HG03066 (cell line): ENCODE measurements around the gene TTC28.

Experiments used
- ATAC-seq: cut with Tn5 transposase; IDR thresholded peaks from one replicate; pipeline ENCODE4 v1.9.1; 2021; ENCODE audit warnings: low read depth; ENCODE audit not compliant: unreplicated experiment

The TTC28 gene

DNA sequence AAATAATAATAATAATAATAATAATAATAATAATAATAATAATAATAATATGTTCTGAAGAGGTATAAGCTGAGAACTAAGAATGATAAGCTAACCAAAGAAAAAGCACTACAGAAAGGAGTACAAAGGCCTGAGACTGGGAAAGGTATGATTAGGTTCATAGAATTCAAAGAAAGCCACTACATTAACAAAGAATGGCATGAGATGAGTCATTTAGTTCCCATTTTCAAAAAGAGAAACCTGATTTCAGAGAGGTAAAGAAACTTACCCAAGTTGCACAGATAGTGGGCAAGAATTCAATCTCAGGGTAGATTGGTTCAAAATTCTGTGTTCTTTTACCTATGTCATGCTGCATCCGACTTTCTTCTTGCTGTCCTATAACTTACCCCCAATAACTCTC lies 350.9 kb downstream of the TTC28 start:
- no peak for ATAC-seq

DNA sequence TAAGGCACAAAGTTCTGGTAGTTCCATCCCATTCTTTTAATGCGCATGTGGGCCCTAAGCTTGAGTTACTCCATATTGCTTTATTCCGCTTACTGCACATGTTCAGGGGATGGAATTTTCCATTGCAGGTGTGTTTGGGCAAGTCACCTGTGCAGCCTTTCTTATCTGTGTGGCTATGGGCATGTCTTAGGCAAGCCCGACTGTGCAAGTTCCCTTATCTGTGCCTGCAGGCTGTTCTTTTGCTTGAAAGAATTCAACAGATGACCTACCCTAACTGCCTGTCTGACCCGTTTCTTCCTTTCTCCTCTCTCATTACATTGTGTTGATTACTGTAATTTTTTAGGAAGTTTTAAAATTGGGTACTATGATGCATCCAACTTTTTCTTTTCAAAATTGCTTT lies 363.6 kb downstream of the TTC28 start:
- ATAC-seq = no peak

DNA sequence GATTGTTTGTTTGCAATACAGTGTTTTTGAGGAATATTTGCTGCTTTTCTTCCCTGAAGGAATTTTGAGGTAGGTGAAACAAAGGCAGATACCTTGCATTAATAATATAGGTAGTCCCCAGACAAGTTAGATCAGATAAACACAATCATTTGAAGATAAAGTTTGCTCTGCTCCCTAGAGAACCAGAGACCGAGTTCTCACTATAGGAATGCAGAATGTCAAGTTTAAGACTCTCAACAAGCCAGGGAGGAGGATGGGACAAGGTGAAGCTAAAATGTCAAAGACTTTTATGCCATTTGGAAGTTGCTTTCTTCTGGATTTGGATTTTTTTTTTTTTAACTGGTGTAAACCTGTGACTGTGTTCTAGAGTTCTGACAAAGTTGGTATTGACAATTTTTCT lies 364.7 kb downstream of the TTC28 start:
- ATAC-seq = no peak

DNA sequence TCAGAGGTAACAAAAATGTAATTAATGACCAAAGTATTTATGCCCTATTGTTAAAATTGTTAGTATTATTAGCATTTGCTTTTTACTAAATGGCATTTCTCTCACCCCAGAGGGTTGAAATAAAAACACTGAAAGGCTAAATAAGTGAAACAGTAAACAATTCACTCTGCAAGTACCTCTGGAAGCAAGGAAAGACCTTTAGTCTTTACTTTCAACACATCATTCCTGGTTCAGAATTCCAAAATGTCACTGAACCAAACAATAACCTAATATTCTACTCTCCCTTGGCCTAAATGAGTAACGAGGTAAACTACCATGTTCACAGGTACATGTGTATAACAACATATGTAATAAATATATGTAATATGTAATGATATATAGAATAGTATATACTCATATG lies 369.3 kb downstream of the TTC28 start:
- ATAC-seq = no peak

DNA sequence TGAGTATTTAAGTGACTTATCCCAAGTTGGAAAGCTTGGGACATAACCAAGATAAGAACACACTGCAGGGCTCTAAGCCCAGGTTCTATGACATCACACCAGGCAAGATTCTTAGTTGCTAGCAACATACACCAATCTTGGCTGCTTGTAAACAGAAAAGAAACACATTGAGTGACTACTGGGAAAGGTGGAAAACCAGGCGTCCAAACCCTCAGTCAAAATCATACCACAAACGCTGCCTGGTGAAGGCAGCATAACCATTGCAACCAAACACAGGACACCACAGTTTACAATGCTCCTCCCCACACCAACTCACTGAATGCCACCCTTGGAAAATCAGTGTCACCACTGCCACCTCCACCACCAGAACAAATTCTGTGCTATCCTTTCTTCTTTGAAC lies 379.9 kb downstream of the TTC28 start:
- ATAC-seq = no peak

DNA sequence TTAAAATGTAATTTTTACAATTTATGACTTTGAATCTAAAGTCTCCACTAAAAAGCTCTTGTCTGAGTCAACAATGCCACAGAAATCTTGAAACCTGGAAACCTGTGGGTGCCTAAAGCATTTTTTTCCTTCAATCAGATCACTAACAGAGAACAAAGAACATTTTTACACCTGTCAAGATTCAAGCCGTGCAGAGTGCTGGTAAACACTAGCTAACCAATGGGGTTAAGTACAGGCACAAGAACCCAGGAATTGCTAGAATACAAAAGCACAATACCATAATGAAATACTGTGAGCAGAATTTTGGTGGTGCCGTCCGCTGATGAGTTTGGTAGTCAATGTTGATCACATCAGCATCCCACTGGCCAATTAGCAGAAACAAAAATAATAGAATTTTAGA lies 380.3 kb downstream of the TTC28 start:
- ATAC-seq = no peak

DNA sequence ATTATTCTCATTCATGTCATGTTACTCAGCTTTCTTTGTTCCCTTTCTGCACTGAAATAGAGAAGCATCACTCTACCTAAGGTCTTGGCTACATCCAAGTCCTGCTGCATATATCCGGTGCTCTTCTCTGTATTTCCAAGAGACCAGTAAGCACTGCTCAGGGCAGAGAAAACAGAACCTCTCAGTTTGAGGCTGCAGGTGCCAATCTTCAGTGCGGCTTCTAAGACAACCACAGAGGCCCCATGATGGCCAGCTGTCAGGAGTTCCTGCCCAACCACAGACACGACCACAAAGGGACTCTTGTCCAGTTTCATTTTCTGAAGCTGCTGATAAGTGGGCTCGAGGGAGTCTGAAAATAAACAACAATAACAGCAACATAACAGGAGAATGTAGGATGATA lies 382.1 kb downstream of the TTC28 start:
- peak; percentile 58 for ATAC-seq

DNA sequence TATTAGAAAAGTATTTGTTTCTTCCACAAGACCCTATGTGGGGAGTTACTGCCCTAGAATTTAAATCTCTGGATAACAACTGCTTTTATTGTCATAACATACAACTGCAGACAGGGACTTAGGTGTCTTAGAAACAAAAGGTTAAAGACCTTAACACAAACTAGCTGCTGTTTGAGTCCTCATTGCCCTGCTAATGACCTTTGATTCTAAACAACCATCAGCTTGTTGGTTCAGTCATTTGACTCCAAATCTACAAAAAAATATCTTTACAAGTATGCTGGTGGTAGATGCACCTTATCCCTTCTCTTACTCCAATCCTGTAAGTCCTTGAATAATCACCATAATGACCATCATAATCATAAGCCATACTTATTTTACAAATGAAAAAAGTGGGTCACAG lies 383.2 kb downstream of the TTC28 start:
- ATAC-seq = no peak

DNA sequence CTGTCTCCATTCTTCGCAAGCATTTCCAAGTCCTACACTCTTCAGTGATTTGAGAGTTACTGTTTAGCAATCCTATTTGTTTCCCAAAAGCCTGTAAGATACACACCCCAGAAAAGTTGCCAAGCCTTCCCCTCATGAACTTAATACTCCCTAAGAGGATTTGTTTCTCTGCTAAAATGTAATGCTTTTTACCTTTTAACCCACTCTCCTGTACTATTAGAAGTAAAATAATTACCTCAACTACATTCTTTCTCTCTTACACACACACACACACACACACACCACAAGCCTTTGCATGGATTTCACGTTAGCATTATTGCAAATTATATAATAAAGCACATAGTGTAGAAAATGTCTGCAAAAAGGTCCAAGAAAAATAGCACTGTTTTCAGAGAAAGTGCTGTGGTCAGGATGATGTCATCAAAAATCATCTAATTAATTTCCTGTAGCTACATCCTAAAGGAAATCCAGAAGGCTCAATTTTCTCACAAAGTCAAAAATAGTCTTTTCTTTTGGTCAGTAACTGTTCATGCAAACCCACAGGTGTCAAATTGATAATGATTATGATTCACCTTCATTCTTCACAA lies 396.5 kb downstream of the TTC28 start:
- no peak for ATAC-seq

DNA sequence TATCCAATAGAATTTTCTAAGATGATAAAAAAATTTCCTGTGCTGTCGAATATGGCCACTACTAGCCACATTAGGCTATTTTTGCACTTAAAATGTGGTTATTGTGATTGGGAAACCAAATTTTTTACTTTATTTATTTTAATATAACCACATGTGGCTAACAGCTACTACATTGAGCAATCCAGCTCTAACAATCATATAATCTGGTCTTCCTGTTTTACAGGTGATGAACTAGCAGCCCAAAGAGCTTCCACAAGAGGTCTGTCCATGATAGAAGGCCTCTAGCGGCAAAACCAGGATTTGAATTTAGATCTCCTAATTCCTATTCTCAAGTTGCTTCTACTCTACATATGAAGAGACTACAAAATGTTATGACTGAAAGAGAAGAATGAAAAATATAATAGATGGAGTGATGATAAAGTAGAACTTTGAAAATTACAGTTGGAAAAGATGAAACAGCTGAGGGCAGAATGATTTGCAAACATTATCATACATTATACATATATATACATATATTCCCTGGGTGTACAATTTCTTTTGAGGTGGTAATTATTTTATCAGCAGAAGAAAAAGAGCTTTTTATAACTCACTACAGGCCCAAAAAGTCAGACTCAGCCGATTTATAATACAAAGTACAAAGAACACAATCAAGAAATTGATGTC lies 397.1 kb downstream of the TTC28 start:
- ATAC-seq = no peak

DNA sequence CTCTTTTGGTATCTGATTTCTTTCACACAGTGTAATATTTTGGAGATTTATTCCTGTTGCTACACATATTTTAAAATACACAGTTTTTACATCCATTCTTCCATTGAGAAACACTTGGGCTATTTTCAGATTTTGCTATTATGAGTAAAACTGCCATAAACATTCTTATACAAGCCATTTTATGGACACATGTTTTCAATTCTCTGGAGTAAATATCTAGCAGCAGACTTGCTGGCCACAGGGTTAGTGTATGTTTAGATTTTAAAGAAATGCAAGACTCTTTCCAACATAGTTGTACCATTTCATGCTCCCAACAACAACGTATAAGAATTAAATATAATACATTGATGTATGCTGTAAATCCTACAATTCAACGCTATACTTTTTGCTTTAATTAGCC lies 399.8 kb downstream of the TTC28 start:
- ATAC-seq = no peak

DNA sequence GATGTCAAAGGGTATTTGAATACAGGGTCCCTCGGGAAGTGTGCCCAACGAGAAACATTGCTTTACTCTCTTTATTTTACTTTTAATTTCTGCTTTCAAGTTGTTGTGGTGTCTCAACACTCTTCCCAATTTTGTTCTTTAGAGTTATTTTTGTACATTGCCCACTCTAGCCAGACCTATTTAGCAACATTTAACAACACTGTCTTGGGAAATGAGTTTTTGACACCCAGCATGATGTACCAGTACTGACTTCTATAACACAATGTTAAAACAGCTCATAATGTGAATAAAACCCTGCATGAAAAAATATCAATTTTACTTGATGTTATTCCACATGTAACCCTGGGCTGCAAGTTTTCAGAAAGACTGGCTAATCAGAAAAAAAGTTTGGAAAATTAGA lies 410.4 kb downstream of the TTC28 start:
- no peak for ATAC-seq

DNA sequence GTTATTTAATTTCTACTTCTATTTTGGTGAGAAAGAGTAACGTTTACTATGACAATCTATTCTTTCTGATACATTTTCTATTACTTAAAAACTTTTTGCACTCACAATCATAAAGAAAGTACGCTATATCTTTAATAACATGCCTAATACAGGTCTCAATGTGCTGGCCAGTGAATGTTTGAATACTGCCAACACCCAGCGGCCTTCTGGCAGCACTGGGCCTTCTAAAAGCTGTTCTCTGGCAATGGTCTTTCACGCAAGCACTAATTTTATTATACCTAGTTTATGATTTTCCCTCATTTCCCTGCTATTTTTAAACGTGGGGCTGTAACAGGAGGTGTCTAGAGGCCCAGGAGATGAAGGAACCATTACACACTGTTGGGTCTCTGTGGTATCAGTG lies 410.8 kb downstream of the TTC28 start:
- no peak for ATAC-seq

DNA sequence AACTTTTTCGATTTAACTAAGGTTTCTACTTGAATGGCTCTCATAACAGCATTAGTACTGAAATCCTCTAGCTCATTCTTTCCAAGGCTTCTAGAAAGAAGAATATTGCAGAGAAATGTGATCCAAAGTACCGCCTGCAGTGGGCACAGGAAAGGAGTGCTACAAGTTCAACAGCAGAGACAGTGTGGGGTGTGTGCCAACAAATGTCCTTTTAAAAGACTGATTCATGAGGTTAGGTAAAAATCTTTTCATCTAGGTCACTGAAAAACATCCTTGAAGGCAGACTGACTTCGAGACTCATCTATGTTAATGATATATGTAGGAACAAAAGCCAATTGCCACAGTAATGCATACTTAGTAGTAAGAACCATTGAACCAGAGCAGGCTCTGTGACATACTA lies 411.5 kb downstream of the TTC28 start:
- ATAC-seq = no peak

DNA sequence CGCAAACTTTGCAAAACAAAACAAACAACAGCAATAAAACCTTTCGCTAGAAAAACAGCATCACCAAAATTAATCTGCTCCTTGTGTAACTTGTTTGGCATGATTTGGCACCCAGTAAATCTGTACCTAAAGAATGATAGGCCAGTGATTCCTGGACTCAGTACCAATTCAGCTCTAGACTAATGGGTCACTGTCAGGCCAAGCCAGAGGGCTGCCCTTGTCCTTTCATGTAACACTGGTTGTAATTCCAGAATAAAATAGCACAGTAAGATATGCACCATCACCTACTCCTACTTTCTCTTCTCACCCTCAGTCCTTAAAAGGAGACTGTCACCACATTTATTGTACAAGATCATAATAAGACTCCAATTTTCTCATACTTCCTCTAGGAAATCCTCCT lies 419.0 kb downstream of the TTC28 start:
- ATAC-seq = no peak

DNA sequence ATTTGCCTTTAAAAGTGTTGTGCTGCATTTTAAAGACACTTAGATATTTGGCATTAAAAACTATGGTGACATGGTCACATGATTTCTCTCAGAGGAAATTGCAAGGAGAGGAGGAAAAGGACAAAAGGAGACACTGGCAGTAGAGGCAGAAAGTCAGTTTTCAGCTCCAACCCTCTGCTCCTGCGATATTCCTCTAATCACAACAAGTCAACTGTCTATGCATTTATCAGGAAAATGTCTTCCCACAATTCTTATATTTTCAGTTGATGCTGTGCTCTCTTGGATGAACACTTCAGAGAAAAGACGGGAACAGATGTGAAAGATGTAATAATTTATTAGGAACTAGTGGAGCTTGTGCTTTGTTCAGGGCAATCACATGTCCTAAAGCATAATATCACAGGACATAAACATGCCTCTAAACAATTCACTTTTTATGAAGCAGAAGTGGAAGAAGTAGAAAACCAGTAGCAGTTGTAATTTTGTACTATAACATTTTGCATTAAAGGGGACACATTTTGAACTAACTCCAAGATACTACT lies 419.8 kb downstream of the TTC28 start:
- no peak for ATAC-seq

DNA sequence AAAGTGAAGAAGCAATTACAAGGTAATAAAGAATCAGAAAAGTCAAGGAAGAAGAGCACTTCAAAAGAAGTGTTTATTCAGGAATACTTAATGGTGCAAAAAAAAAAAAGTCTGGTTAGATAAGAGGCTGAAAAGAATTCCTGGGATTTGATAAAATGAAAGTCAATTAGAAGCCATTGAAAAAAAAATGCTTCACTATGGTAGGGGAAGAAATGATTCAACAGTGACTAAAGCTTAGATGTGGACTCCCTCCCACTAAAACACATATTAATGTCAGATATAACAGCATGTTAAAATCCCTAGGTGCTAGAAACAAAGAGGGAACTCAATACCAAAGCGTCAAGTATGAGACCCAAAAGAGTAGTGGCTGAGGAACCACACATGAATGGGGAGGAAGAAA lies 425.2 kb downstream of the TTC28 start:
- no peak for ATAC-seq

DNA sequence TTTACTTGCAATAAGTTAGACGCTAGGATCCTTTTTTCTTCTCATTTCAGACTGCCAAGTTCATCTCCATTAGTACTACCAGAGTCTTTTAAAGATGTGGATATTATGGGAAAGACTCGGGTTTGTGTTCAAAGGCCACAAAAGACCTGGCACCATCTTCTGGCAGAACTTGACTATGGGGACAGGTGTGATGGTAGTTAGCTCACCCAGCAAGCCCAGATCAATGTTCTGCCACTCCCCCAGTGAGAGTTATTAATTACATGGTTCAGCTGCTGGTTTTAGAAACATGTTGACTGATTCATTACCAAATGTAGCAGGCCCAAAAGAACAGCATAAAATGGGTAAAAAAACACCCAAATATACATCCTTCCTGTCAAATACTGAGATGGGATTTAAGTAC lies 427.1 kb downstream of the TTC28 start:
- no peak for ATAC-seq

DNA sequence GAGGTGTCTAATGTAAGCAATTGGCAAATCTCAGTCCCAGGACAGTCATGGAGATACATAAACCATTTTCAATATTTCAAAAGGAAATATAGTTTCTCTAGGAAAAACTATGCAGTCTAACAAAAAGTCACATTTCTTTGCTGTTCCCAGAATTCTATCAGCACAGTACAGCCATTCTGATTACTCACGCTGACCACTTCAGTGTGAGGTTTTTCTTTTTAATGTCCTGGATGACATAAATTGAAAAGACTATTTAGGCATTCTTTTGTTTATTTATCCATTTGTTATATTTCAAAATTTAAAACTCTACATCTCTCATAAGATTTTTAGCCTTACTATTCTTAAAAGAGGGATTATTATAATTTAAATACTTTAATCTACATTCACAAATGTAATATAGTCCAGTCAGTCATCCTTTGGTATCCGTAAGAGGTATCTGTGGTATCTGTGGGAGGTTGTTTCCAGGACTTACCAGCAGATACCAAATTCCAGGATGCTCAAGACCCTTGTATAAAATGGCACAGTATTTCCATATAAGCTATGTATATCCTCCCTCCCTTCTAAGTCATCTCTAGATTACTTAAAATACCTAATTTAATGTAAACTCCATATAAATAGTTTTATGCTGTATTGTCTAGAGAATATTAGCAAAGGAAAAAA lies 429.5 kb downstream of the TTC28 start:
- no peak for ATAC-seq

DNA sequence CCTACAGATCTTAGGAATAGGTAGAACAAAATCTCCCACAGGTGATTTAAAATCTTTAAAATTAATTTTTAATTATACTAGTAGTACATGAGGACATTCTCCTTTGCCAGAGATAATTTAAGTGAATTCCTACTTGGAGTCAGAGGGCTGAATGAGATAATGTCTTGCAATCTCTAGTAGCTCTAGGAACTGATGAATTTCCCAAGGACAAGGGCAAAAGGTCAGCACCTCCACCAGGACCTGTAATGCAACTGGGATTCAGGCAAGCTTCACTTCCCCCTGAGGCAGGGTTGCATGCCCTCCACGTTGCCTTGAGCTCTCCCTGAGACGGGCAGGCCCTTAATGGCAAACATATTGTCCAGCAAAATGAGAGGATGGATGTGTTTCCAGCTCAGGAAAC lies 430.2 kb downstream of the TTC28 start:
- ATAC-seq = no peak

DNA sequence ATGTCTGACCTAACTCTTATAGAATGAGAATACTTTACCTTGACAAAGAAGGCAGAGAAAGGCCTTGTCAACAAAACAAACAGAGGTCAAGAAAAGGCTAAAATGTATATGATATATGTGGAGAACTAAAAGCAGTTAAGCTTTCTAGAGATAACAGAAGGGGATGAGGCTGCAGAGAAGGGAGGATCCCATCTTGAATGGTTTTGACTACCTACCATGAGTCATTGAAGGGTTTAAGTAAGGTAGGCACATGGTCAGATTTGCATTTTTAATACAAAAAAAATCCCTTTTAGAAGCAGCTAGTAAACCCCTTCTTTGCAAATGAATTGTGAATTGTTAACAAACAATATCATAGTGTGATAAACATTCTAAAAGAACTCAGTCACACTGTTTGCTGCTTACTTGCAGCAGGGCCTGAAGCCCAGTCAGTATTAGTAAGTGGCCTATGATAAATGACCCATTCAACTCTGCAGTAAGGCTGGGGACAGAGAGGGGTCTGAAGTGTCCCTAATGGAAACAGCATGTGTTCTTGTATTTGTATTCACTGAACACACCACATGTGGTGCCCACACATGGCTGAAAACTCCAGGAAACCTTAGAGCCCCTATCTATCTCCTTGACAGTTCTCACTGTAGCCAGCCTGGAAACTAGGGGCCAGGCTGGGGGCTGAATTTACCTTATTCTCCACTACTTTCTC lies 431.8 kb downstream of the TTC28 start:
- no peak for ATAC-seq
